IPS DF 6.9 (cell line): ENCODE measurements around the gene DLK1.

ENCODE experiments used
- DNase-seq: peaks from one replicate; pipeline ENCODE4 v3.0.0-alpha.2; 2013; ENCODE audit warnings: low read depth, low spot score
- H3K27ac ChIP-seq: one replicate; pipeline ENCODE4 v1.5.1; 2013; ENCODE audit warnings: low read length, control low read depth
- H3K27me3 ChIP-seq: 2 replicates; pipeline ENCODE4 v1.6.1; 2013; ENCODE audit warnings: mild to moderate bottlenecking, low read length; ENCODE audit not compliant: control insufficient read depth, insufficient read depth
- H3K36me3 ChIP-seq: 2 replicates; pipeline ENCODE4 v1.6.1; 2013; ENCODE audit warnings: low read length; ENCODE audit not compliant: control insufficient read depth, insufficient read depth
- H3K4me1 ChIP-seq: 2 replicates; pipeline ENCODE4 v1.6.1; 2013; ENCODE audit warnings: low read length; ENCODE audit not compliant: control insufficient read depth, insufficient read depth
- H3K4me3 ChIP-seq: 2 replicates; pipeline ENCODE4 v1.5.1; 2013; ENCODE audit warnings: mild to moderate bottlenecking, low read length
- H3K9me3 ChIP-seq: 2 replicates; pipeline ENCODE4 v1.6.1; 2013; ENCODE audit warnings: low read length, inconsistent platforms; ENCODE audit not compliant: control insufficient read depth, insufficient read depth
- WGBS: extraction: QIAGEN DNeasy Blood & Tissue Kit; methylation state at CpG from one replicate; pipeline ENCODE4 v1.1.7; 2013; ENCODE audit warnings: mixed read lengths, missing lambda C conversion rate; ENCODE audit not compliant: insufficient read length, insufficient coverage; 5-methylcytosine and 5-hydroxymethylcytosine counted together

Gene DLK1

GRCh38 chr14:100782516-100783320 lies 56.0 kb downstream of the DLK1 start:
- no peaks in the 10 kb centered on the region for H3K27me3 ChIP-seq
- no CpG with 5 or more reads among the region's 13 CpGs for WGBS

GRCh38 chr14:100783630-100784370 lies 57.1 kb downstream of the DLK1 start:
- no peaks in the 10 kb centered on the region for H3K36me3 ChIP-seq
- H3K27me3 ChIP-seq, result no peaks in the 10 kb centered on the region
- H3K27ac ChIP-seq, result no peak overlapping the region
- no peak for DNase-seq
- WGBS, result no CpG with 5 or more reads among the region's 27 CpGs
- no peaks in the 10 kb centered on the region for H3K4me1 ChIP-seq
- H3K4me3 ChIP-seq, result no peak overlapping the region
- H3K9me3 ChIP-seq, result no peaks in the 10 kb centered on the region

More at GRCh38 chr14:100782516-100783320, 56.0 kb downstream of the DLK1 start:
- Histone ChIP-seq H3K4me1 (no peaks in the 10 kb centered on the region), H3K9me3 (no peaks in the 10 kb centered on the region), H3K4me3 (no peak overlapping the region), H3K27ac (no peak overlapping the region), H3K36me3 (no peaks in the 10 kb centered on the region)
- no peak for DNase-seq

GRCh38 chr14:100784523-100785337 lies 58.0 kb downstream of the DLK1 start:
- H3K4me3 ChIP-seq, result no peak overlapping the region
- H3K27ac ChIP-seq, result no peak overlapping the region
- no CpG with 5 or more reads among the region's 11 CpGs for WGBS
- no peaks in the 10 kb centered on the region for H3K27me3 ChIP-seq
- no peak for DNase-seq
- H3K36me3 ChIP-seq, result no peaks in the 10 kb centered on the region
- H3K4me1 ChIP-seq, result no peaks in the 10 kb centered on the region
- no peaks in the 10 kb centered on the region for H3K9me3 ChIP-seq

GRCh38 chr14:100785338-100785615 lies 58.6 kb downstream of the DLK1 start:
- Histone ChIP-seq H3K27ac (no peak overlapping the region), H3K4me1 (no peaks in the 10 kb centered on the region; the same call in 1 of the 2 replicates), H3K4me3 (no peak overlapping the region), H3K36me3 (no peaks in the 10 kb centered on the region), H3K9me3 (no peaks in the 10 kb centered on the region), H3K27me3 (no peaks in the 10 kb centered on the region)
- no CpG with 5 or more reads among the region's 4 CpGs for WGBS
- DNase-seq, result no peak

GRCh38 chr14:100785626-100786025 lies 58.9 kb downstream of the DLK1 start:
- no peak for DNase-seq
- H3K4me1 ChIP-seq, result no peaks in the 10 kb centered on the region; the same call in 1 of the 2 replicates
- no peaks in the 10 kb centered on the region for H3K36me3 ChIP-seq
- H3K27ac ChIP-seq, result no peak overlapping the region
- no peaks in the 10 kb centered on the region for H3K9me3 ChIP-seq
- no peak overlapping the region for H3K4me3 ChIP-seq
- WGBS, result no CpG with 5 or more reads among the region's 7 CpGs
- no peaks in the 10 kb centered on the region for H3K27me3 ChIP-seq

- H3K4me1 ChIP-seq, result no peaks in the 10 kb centered on the region; the same call in 1 of the 2 replicates
- H3K4me3 ChIP-seq, result no peak overlapping the region; the same call in 1 of the 2 replicates
- no peaks in the 10 kb centered on the region for H3K27me3 ChIP-seq
- DNase-seq, result no peak
- no peak overlapping the region for H3K27ac ChIP-seq
- no CpG with 5 or more reads among the region's 11 CpGs for whole genome bisulfite sequencing
- no peaks in the 10 kb centered on the region for H3K36me3 ChIP-seq
- H3K9me3 ChIP-seq, result no peaks in the 10 kb centered on the region
Measured at GRCh38 chr14:100786131-100786530, 59.4 kb downstream of the DLK1 start.

GRCh38 chr14:100786576-100787219 lies 60.0 kb downstream of the DLK1 start:
- H3K4me1 ChIP-seq, result no peaks in the 10 kb centered on the region; the same call in 1 of the 2 replicates
- no peaks in the 10 kb centered on the region for H3K36me3 ChIP-seq
- no peaks in the 10 kb centered on the region for H3K9me3 ChIP-seq
- H3K27ac ChIP-seq, result no peak overlapping the region
- no CpG with 5 or more reads among the region's 11 CpGs for WGBS
- no peak for DNase-seq
- H3K27me3 ChIP-seq, result no peaks in the 10 kb centered on the region
- H3K4me3 ChIP-seq, result no peak overlapping the region

- Histone ChIP-seq H3K27ac (no peak overlapping the region), H3K36me3 (no peaks in the 10 kb centered on the region), H3K4me1 (no peaks in the 10 kb centered on the region; the same call in 1 of the 2 replicates), H3K27me3 (no peaks in the 10 kb centered on the region), H3K4me3 (no peak overlapping the region), H3K9me3 (no peaks in the 10 kb centered on the region)
- no peak for DNase-seq
- WGBS, result no CpG with 5 or more reads among the region's 14 CpGs
Measured at GRCh38 chr14:100787659-100788058, 61.0 kb downstream of the DLK1 start.
